HG03571 (cell line): ENCODE measurements around the gene TGOLN2.
"Not testable (repeated sequence)": the region's sequence is repeated elsewhere in the genome, so short reads cannot be mapped to it uniquely, and the experiment has no call there.

ENCODE experiments used
- ATAC-seq: cut with Tn5 transposase; IDR thresholded peaks from one replicate; pipeline ENCODE4 v1.9.1; 2021; ENCODE audit not compliant: unreplicated experiment

Gene TGOLN2

DNA sequence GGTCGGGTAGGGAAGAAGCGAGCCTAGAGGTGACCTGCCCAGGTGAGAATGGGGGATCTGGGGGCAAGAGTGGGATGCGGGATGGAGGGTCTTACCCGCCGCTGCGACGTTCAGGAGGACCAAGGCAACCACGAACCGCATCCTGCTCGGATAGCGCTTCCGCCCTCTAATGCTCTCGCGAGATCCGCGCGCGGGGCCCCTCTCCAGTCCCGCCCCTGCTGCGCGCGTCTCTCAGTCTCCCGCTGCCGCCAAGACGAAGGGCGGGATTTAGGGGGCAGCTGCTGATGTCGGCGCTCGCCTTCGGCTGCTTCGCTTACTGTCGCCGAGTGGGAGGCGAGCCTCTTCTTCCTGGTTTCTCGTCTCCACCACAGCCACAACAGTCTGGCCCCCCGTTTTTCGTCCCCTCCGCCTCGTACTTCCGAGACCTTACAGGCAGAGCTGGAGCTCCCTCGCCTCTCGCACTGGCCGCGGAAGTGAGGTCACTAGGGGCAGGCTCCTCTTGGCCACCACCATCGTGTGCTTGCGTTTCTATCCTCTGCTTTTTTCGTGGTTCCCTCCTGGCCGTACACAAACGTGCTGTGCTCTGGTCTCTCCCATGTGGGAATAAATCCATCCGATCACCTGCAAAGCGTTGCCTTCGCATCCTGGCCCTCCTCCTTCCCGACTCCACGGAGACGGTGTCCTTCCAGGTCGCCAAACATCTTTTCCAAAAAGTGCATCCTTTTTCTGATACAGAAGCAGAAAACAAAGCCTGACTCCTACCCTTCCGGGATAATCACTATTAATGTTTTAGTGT, at the start of gene TGOLN2:
Gene TGOLN2, minus strand, starts transcription at position 168 of the 796 bp plus-strand sequence. Its CDS starts 27 bp downstream, at position 141.
- ATAC-seq: peak; percentile 91

DNA sequence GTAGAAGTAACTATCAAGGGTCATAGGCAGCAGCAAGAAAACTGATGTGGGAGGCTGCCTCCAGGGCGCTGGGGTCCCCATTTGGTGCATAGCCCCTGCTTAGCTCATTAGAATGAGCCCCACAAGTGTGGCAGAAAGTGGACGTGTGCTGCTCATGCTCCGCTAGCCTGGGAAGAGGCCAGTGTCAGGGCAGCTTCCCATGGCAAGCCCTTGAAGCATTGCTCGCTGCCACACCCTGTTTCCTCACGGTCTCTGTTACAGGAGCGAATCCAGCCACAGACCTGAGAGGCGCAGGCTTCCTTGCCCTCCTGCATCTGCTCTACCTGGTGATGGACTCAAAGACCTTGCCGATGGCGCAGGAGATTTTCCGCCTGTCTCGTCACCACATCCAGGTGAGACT, 49.3 kb upstream of the TGOLN2 start:
- no peak for ATAC-seq

DNA sequence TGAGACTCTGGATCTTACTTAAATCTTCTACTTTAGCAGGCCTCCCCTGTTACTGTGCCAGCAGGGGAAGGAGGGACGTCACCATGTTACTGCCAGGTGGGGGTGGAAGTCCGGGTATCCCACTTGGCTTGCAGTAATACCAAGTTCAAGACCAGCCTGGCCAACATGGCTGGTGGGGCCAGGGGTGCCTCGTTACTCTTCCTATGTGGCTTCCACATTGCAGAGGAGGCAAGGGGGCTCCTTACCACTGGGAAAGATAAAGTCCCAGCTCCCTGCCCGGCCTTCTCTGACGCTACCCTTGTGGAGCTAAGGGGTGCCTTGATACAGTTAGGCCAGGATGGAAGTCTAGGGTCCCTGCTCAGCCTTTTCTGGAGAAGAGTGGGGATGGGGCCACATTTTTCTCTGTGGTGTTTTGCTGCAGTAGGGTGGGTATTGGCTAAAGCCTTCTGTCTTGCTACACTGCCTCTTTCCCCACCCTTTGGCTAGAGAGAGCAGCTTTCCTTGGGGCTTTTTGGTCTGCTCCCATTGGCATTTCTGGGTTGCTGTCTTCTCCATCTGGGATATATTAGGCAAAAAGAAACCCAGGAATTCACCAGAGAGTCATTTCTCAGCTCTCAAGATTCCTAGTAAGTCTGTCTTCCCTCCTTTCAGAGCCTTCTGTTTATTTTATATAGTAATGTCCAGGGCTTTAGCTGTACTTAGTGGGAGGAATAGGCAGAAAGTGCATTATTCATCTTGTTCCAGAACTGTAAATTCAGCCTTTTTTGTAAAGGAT, 48.7 kb upstream of the TGOLN2 start:
- ATAC-seq: no peak

DNA sequence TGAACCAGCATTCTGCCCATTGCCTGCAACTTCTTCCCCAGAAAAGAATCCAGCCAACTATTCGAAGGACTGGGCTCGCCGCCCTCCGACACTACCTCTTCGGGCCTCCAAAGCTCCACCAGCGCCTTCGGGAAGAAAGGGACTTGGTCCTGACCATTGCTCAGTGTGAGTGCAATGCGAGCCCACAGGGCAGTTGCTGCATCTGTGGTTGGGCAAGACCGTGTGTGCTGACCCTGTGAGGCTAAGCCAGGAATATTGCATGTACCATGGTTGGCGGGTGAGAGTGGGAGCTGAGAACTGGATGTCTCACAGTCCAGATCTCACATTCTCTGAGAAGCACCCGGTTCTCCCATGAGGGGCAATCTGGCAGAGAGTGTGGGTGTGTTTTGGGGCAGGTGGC, 43.3 kb upstream of the TGOLN2 start:
- ATAC-seq: no peak

DNA sequence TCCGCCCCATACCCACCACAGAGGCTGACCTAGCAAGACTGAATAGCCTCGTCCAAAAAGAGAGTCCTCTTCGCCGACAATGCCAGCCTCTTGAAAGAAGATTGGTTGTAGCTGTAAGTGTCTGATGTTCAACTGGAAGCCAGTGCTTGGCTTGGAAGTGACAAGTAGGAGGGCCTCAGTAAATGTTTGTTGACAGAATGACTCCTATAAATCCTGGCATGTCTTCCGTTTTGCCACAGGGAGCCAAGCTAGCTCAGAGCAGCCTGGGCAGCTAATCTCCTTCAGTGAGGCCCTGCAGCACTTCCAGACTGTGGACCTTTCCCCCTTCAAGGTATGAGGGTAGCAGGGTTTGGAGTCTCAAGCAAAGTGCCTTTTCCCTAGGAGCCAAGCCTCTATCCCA, 41.7 kb upstream of the TGOLN2 start:
- ATAC-seq: no peak

DNA sequence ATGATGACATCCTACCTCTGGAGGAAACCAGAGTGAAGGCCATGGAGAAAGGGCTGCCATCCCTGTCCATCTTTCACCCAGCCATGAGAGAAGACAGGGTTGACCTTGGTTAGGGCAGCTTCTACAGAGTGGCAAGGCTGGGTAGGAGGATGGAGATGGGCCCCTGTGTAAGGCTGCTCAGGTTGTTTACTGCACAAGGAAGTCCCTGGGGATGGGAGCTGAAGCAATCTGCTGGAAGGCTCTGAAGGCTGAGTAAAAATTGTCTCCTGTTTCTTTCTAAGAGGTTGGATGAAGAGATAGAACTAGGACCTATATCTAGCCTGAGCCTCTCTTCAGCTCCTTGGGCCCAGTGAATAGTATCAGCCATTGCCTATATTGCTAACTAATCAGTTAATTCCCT, 41.1 kb upstream of the TGOLN2 start:
- ATAC-seq: no peak

DNA sequence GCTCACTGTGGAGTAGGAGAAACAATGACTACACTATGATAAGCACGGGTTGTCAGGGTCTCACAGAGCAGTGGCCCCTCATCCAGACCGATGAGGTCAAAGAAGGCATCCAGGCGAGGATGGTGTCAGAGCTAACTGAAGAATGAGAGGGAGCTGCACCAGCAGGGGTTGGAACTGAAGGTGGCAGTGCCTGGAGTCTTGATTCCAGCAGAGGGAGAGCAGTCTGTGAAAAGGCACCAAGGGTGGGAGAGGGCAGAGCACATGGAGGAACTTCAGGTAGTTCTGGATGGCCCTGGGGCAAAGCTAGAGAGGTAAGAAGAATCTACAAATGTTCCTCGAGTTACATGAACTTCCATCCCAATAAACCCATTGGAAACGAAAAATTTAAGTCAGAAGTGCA, 39.4 kb upstream of the TGOLN2 start:
- ATAC-seq: no peak

DNA sequence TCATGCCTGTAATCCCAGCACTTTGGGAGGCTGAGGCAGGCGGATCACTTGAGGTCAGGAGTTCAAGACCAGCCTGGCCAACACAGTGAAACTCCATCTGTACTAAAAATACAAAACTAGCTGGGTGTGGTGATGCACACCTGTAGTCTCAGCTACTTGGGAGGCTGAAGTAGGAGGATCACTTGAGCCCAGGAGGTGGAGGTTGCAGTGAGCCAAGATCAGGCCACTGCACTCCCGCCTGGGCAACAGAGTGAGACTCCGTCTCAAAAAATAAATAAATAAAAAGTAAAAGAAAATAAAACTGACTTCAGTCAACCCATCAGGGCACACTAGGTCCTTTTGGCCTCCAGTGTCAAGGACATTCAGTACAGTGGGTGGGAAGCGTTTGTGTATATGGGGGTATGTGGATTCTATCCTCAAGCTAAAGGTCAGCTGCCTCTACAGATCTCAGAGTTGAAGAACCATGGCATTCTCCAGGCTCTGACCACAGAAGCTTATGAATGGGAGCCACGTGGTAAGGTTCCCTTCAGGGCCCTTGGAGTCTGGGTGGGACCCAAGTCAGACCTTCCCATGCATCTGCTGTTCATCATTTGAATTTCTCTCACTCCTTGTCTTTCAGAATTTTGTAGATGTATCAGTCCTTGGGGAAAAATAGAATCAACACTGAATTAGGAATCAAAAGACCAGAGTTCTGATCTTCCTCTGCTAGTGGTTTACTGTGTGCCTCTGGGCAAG, 35.0 kb upstream of the TGOLN2 start:
- ATAC-seq: not testable (repeated sequence)

DNA sequence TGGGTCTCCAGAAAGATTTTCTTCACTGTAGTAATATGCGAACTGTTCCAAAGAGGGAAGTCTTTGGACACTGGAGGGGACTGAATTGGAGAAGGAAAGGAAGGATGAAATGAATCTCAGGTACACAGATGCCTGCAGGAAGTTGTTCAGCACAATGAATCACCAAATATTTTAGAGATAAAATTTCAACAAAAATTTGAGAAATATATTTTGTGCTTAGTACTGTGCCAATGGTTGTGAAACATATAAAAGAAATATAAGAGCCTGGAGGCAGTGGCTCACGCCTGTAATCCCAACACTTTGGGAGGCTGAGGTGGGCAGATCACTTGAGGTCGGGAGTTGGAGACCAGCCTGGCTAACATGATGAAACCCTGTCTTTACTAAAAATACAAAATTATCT, 29.9 kb upstream of the TGOLN2 start:
- no peak for ATAC-seq

DNA sequence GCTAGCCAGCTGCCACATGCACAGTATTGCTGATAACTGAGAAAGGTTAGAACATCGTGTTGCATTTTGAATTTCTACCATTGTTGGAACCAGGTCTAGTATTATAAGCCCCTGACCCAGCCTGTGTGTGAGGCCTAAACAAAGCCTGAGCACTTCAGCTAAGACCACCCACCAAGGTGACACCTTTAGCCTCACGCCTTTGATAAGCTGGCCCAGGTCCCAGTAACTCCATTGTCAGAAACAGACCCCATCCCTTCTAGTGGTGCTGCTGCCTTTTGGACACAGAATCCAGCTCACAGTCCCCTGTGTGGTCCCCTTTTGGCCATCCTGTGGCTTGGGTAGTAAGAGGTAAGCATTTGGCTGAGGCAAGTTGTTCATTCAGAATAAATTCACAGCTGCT, 28.4 kb upstream of the TGOLN2 start:
- no peak for ATAC-seq

DNA sequence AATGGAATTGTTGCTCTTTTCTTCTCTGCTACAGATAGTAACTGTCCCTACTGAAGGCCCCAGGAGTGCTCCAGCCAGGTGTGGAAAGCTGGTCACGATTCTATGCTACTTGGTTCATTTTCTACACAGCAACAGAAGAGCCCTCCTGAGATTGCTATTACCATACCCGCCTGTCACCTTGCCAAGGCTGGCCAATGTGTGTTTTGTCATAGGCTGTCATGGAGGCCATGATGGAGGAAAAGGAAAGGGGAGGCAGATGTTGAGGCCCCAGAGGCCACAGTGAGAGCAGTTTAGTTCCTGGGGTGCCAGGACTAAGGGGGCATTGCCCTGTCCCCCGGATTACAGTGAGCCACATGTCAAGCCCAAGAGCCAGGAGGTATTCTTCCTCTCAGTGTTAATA, 27.7 kb upstream of the TGOLN2 start:
- ATAC-seq: no peak

DNA sequence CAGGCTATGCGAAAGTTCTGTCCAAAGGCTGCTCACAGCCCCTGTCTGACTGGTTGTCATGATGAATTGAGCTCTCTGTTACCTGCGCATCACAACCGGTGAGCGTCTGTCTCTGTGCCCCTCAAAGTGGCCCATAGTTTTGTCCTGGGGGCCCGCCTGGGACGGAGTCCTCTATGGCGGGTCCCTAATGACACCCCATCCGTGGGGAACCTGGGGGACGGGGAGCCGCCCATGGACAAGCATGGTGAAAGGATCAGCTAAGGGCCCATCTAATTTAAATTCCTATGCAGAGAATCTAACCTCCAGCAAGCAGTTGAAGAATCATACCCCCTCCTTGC, 27.3 kb upstream of the TGOLN2 start:
- no peak for ATAC-seq

DNA sequence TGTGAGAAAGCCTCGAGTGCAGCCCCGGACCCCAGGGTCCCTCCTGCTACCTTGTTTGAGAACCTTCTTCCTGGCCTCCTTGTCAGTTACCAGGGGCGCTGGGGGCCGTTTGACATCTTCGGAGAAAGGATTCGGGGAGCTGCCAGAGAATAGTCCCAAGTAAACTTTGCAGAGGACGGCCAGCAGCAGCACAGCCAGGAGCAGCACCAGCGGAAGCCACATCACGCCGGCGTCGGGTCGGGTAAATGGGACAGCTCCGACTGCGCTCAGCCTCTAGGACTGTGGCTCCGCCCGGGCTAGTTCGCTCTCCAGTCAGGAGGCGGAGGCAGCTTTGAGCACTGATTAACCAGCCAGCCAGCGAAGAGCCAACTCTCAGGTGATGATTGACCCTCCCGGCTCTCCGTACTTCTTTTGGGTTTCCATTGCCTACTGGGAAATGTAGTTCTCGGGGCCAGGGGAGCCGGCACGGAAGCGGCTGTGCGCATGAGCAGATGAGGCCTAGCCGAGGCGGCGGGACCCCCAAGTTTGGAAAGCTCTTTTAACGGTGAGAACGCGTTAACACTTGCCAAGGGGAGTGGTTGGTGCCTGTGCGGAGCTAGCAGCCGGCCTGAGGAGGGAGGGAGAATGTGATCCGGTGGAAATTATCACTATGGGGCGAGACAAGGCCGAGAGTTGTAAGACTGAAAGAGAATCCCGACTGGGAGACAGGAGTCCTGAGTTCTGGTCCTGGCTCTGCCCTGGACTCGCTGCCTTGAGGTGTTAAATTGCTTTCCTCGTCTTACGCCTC, 26.7 kb upstream of the TGOLN2 start, which contains the start of the genes ELMOD3 and RETSAT:
Gene ELMOD3, plus strand, starts transcription at position 484 of the 787 bp plus-strand sequence. CDS start 2,430 bp downstream, outside the sequence.
Gene RETSAT, minus strand, starts transcription at position 243 of the 787 bp plus-strand sequence. Its CDS starts 21 bp downstream, at position 222.
- ATAC-seq: peak; percentile 96

DNA sequence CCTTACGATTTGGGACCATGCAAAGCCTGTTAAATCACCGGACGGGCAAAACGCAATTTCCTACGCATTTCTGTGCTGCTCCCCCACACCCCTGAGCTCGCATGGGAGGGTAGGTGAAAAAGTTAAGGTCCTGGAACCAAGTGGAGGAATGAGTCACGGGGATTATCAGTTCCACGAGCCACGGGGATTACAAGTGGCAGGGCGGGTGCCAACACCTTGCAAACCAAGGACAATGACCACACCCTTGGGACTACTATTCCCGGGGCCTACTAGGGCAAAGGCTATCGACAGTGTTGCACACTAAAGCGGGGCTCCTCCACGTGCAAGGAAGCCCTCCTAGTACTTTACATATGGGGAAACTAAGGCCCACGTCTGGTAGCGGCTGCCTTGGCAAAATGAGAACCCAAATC, 26.1 kb upstream of the TGOLN2 start:
- no peak for ATAC-seq

DNA sequence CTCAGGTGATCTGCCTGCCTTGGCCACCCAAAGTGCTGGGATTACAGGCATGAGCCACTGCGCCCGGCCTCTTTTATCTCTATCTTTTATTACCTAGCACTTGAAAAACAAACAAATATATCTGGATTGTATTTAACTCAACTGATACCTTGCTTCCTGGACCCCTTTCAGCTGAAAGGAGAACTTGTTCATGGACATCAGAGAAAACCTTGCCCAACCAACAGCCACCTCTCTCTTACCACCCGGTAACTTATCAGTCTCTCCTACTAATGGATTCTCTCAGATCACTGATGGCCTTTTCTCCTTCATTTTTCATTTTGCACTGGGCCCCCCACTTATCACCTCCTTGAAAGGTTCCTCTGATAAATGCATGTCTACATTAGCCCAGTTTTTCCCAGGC, 19.8 kb upstream of the TGOLN2 start:
- ATAC-seq: no peak

DNA sequence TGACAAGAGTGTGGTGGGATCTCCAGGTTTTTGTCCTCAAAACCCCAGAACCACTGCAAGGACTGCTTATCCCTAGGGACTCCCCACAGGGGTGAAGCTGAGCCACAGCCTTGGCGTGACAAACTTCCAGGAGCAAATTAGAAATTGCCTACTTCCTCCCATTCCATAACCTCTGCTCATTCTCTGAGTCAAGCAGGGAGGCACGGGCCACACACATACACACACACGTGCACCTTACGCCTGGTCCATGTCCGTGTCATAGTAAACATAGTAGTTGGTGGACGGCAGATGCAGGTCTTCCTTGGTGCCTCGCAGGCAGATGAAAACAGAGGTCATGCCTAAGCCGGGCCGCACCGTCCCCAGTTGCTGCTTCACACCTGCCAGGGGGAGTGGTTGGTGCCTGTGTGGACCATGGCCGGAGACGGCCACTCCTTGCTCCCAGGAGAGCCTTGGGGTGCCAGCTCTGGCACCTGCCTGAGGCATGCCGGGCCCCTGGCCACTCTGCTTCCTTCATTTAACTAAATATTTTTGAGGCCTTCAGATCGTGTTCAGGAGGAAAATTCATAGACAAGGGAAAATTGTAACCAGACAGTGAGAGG, 16.7 kb upstream of the TGOLN2 start:
- ATAC-seq: no peak

DNA sequence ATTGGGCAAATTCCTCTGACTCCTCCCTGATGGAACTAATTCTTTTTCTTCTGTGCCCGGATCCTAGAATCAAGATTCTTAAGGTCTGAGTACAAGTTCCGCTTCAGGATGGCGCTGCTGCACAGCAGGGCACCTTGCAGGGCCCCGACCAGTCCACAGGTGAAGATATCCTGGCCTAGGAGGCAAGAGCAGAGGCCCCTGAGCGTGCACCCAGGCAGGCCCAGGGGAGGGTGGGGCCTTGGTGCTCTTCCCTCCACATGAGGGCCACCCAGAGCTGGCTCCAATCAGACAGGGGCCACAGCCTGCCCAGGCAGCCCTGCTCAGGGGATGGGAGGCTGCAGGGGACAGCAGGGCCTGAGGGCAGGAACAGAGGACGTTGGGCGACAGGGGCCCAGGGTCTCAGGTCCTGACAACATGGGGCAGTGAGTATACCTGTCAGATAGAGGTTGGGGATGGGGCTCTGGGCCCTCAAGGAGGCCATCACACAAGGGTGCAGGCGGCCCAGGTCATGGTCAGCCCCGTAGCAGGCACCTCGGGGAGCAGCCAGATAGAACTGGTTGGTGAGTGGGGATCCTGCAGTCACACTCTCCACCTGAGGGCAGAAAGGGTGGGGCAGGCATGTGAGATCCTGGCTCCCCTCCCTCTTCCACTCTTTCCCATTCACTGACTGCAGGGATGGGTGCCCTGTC, 15.6 kb upstream of the TGOLN2 start:
- not testable (repeated sequence) for ATAC-seq

DNA sequence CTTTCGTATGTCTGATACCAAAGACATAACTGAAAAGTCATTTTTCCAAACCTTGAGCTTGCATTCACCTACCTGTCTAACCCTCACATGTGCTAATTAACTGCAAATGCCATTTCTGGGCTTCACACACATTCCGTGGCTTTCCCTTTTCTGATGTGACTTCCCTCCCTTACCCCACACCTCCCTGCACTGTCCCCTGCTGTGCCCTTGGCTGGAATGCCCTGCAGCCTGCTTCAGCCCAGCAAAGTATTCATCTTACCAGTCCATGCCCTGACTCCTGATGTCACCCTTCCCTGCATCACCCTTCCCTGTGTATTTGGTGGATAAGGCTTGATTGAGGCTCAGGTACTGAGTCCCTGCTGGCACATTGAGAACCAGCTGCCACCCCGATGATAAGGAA, 14.4 kb upstream of the TGOLN2 start:
- ATAC-seq: no peak

DNA sequence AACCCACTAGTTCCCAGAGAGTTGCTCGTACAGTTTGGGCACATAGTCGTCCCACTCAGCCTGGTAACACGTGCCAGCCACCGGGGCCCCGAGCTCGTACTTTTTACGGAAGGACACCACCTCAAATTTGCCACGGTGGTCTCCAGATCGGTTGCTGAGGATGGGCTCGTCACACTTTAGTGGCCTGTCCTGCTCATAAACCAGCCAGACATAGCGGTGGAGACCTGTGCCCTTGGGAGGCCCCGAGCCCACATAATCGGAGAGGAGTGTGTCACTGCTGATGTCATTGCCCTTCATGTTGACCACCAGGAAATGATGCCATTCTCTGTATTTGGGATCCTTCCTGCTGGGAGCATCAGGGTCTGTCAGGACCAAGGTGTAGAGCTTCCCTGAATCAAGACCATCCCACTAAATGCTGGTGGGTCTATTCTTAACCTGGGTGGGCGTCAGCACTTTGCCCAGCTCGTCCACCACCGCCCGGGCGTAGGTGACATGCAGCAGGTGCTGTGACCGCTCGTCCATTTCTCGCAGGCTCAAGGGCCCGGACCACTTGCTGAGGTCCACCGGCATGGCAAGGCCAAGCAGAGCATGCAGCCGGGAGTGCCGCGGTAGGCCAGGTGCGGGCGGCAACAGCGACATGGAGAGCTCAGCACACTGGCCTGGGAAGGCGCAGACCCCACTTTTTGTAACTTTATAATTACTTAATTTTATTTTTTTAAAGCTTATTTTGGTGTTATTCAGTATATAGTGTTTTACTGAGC, 13.7 kb upstream of the TGOLN2 start:
- no peak for ATAC-seq
